ENCODE data around the gene MTHFSD. TPM values are rescaled to one million over a fixed set of nuclear protein-coding genes. Genes with fewer than 3 reads are reported as not detected.

Gene MTHFSD
- total RNA-seq, 2 donors from 2014 or later = 15.4 to 23.7 TPM

DNA sequence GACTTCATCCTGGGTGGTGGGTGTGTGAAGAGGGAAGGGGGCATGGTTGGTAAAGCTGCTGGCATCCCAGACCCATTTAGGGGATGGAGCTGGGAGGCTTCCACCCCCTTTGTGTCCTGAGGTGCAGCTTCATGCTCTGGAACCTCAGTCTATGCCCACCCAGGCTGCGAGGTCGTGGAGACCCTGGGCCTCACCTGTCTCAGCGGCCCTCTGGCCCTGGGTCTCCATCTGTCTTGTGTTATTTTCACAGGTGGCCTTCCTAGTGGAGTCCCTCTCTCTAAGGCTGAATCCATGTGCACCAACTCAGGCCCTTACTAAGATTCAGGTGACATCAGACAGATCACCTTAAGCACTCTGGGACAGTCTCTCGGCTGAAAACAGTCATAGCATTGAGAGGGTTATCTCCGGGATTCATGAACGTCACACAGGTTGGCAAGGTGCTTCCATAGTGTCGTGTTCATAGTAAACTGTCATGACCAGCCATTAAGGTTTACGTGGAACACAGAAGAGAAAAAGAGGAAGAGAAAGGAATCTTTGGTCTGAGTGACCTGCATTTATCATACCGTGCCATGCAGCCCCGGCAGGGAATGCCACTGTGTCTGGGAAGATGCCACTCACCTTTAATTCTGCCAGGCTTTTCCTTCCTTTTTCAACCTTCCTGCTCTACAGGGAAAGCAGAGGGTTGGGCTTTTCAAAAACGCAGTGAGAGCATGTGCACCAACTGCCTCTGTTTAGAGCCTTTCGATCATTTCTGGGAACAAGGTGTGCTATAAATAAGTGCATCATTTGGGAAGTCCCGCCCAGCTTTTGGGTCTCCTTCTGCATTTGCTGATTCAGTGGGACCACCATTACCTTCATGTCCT lies 18.8 kb upstream of the MTHFSD start:
- peaks cover 4% of the 10 kb centered on the region for H3K4me1 ChIP-seq
- no peak overlapping the region for H3K27ac ChIP-seq
- no peak for TF ChIP-seq CTCF (IDR thresholded peaks at IDR 0.05)
- intact Hi-C loops (cut with DNase I) = loop anchor here (5.0 kb wide), 1 partner anchor 188 kb away; no protein-coding TSS in a partner anchor
- no peak for DNase-seq
- H3K9ac ChIP-seq (ENCODE audit: low read depth in 2 of 2, low read length in 2 of 2) = no peak overlapping the region
- no peaks in the 10 kb centered on the region for H3K9me3 ChIP-seq
- H3K27me3 ChIP-seq = peaks cover 64% of the 10 kb centered on the region
- H3K36me3 ChIP-seq = no peaks in the 10 kb centered on the region
- H3K4me3 ChIP-seq = no peak overlapping the region

GRCh38 chr16:86573215-86573614 lies 18.2 kb upstream of the MTHFSD start:
- Histone ChIP-seq H3K4me3 (no peak overlapping the region), H3K36me3 (no peaks in the 10 kb centered on the region), H3K27ac (no peak overlapping the region), H3K9me3 (no peaks in the 10 kb centered on the region), H3K27me3 (peaks cover 62% of the 10 kb centered on the region), H3K9ac (ENCODE audit: low read depth in 2 of 2, low read length in 2 of 2) (no peak overlapping the region), H3K4me1 (peaks cover 4% of the 10 kb centered on the region)
- TF ChIP-seq CTCF (IDR thresholded peaks at IDR 0.05) = no peak
- DNase-seq = no peak
- intact Hi-C loops (cut with DNase I) = loop anchor here (5.0 kb wide), 1 partner anchor 189 kb away; no protein-coding TSS in a partner anchor

GRCh38 chr16:86572606-86573005 lies 17.6 kb upstream of the MTHFSD start:
- H3K27ac ChIP-seq = no peak overlapping the region
- H3K27me3 ChIP-seq = peaks cover 62% of the 10 kb centered on the region
- no peak overlapping the region for H3K4me3 ChIP-seq
- peaks cover 4% of the 10 kb centered on the region for H3K4me1 ChIP-seq
- no peaks in the 10 kb centered on the region for H3K9me3 ChIP-seq
- no peak for DNase-seq
- intact Hi-C loops (cut with DNase I) = loop anchor here (5.0 kb wide), 1 partner anchor 190 kb away; no protein-coding TSS in a partner anchor
- H3K36me3 ChIP-seq = no peaks in the 10 kb centered on the region
- no peak overlapping the region for H3K9ac ChIP-seq (ENCODE audit: low read depth in 2 of 2, low read length in 2 of 2)
- no peak for TF ChIP-seq CTCF (IDR thresholded peaks at IDR 0.05)

DNA sequence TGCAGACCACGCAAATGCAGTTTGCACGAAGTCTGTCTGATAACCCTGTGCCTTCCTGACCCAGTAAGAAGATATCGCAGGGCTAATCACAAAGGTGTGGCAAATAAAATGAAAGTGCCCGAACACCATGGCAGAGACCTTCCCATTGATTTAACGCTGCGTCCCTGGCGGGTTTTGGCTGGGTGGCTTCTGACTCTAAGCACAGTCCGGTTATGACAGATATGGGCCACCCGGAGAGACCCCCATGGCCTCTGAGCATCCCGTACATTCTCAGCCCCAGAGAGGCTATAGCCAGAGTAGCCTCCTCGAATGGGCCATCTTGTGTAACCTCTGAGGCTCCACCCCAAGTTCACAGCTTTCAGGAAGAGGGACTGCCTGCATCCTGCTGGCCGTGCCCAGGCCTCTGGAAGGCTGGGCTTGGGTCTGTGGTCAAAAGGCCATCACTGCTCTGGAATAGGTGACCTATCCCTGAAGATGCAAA lies 17.0 kb upstream of the MTHFSD start:
- Histone ChIP-seq H3K4me3 (no peak overlapping the region), H3K4me1 (peaks cover 4% of the 10 kb centered on the region), H3K27ac (no peak overlapping the region), H3K9ac (ENCODE audit: low read depth in 2 of 2, low read length in 2 of 2) (no peak overlapping the region), H3K27me3 (peaks cover 64% of the 10 kb centered on the region), H3K36me3 (no peaks in the 10 kb centered on the region), H3K9me3 (no peaks in the 10 kb centered on the region)
- intact Hi-C loops (cut with DNase I) = loop anchor here (5.0 kb wide), 1 partner anchor 190 kb away; no protein-coding TSS in a partner anchor
- no peak for TF ChIP-seq CTCF (IDR thresholded peaks at IDR 0.05)
- no peak for DNase-seq

- Histone ChIP-seq H3K4me3 (no peak overlapping the region), H3K27me3 (peaks cover 64% of the 10 kb centered on the region), H3K4me1 (peaks cover 3% of the 10 kb centered on the region), H3K9ac (ENCODE audit: low read depth in 2 of 2, low read length in 2 of 2) (no peak overlapping the region), H3K36me3 (no peaks in the 10 kb centered on the region), H3K27ac (no peak overlapping the region), H3K9me3 (no peaks in the 10 kb centered on the region)
- no peak for TF ChIP-seq CTCF (IDR thresholded peaks at IDR 0.05)
- intact Hi-C loops (cut with DNase I) = loop anchor here (5.0 kb wide), 1 partner anchor 191 kb away; no protein-coding TSS in a partner anchor
- no peak for DNase-seq
Observed at GRCh38 chr16:86571530-86571915, 16.5 kb upstream of the MTHFSD start.

All from colonic mucosa (tissue), 4 donors.